H9 (cell line): Measurements from ENCODE around the gene ADNP2. TPM values are rescaled to one million over a fixed set of nuclear protein-coding genes. Genes with fewer than 3 reads are reported as not detected.

ENCODE experiments used
- DNase-seq: peaks from one replicate; pipeline ENCODE4 v3.0.0-alpha.2; 2017
- H2AFZ ChIP-seq: one replicate; pipeline ENCODE4 v1.6.1; 2013; ENCODE audit warnings: mild to moderate bottlenecking, low read length, control low read depth, moderate library complexity
- H2AK5ac ChIP-seq: 2 replicates; pipeline ENCODE4 v1.6.1; 2013; ENCODE audit warnings: low read length, control low read depth, mixed read lengths; ENCODE audit not compliant: insufficient read length
- H2BK120ac ChIP-seq: one replicate; pipeline ENCODE4 v1.6.1; 2013; ENCODE audit warnings: low read depth, mild to moderate bottlenecking, low read length, control low read depth, inconsistent platforms; ENCODE audit not compliant: poor library complexity, severe bottlenecking
- H2BK12ac ChIP-seq: 2 replicates; pipeline ENCODE4 v1.6.1; 2013; ENCODE audit warnings: low read length, control low read depth, mixed read lengths, low read depth; ENCODE audit not compliant: insufficient read length
- H2BK15ac ChIP-seq: 2 replicates; pipeline ENCODE4 v1.6.1; 2013; ENCODE audit warnings: low read depth, low read length, control low read depth
- H2BK20ac ChIP-seq: one replicate; pipeline ENCODE4 v1.6.1; 2013; ENCODE audit warnings: low read depth, mild to moderate bottlenecking, low read length, control low read depth, inconsistent platforms; ENCODE audit not compliant: poor library complexity, severe bottlenecking
- H2BK5ac ChIP-seq: 2 replicates; pipeline ENCODE4 v1.6.1; 2013; ENCODE audit warnings: low read length, control low read depth, mixed read lengths; ENCODE audit not compliant: insufficient read length
- H3K14ac ChIP-seq: 2 replicates; pipeline ENCODE4 v1.6.1; 2013; ENCODE audit warnings: low read length, control low read depth; ENCODE audit not compliant: insufficient read depth
- H3K18ac ChIP-seq: 2 replicates; pipeline ENCODE4 v1.6.1; 2013; ENCODE audit warnings: low read depth, mild to moderate bottlenecking, mixed read lengths, low read length, control low read depth; ENCODE audit not compliant: insufficient read length
- H3K23ac ChIP-seq: 2 replicates; pipeline ENCODE4 v1.6.1; 2013; ENCODE audit warnings: low read length, control low read depth, mixed read lengths, low read depth; ENCODE audit not compliant: insufficient read length
- H3K23me2 ChIP-seq: 2 replicates; pipeline ENCODE4 v1.6.1; 2013; ENCODE audit warnings: low read depth, mild to moderate bottlenecking, mixed read lengths, low read length, control low read depth; ENCODE audit not compliant: insufficient read length, poor library complexity, severe bottlenecking
- H3K27ac ChIP-seq: 2 replicates; pipeline ENCODE4 v1.5.1; 2013; ENCODE audit warnings: low read length, control low read depth, mixed read lengths, low read depth; ENCODE audit not compliant: insufficient read length
- H3K27me3 ChIP-seq: 2 replicates; pipeline ENCODE4 v1.6.1; 2013; ENCODE audit warnings: low read length, control low read depth, inconsistent platforms; ENCODE audit not compliant: insufficient read depth
- H3K4ac ChIP-seq: 2 replicates; pipeline ENCODE4 v1.6.1; 2013; ENCODE audit warnings: low read depth, mild to moderate bottlenecking, control low read depth, inconsistent platforms, low read length, moderate library complexity
- H3K4me1 ChIP-seq: 2 replicates; pipeline ENCODE4 v1.6.1; 2013; ENCODE audit warnings: low read length, control low read depth, inconsistent platforms; ENCODE audit not compliant: insufficient read depth
- H3K4me2 ChIP-seq: 2 replicates; pipeline ENCODE4 v1.6.1; 2013; ENCODE audit warnings: low read length, control low read depth, mixed read lengths; ENCODE audit not compliant: insufficient read length, insufficient read depth
- H3K56ac ChIP-seq: 2 replicates; pipeline ENCODE4 v1.6.1; 2013; ENCODE audit warnings: low read depth, mild to moderate bottlenecking, mixed read lengths, low read length, control low read depth; ENCODE audit not compliant: insufficient read length
- H3K79me1 ChIP-seq: 2 replicates; pipeline ENCODE4 v1.6.1; 2013; ENCODE audit warnings: low read depth, mild to moderate bottlenecking, moderate library complexity, low read length, control low read depth, inconsistent platforms; ENCODE audit not compliant: insufficient read depth, poor library complexity, severe bottlenecking
- H3K79me2 ChIP-seq: 2 replicates; pipeline ENCODE4 v1.6.1; 2013; ENCODE audit warnings: low read length, control low read depth, inconsistent platforms; ENCODE audit not compliant: insufficient read depth
- H3K9ac ChIP-seq: 2 replicates; pipeline ENCODE4 v1.6.1; 2013; ENCODE audit warnings: low read length, control low read depth, mixed read lengths; ENCODE audit not compliant: insufficient read length; ENCODE audit errors: extremely low read depth
- H3K9me3 ChIP-seq: one replicate; pipeline ENCODE4 v1.6.1; 2013; ENCODE audit warnings: low read depth, low read length, inconsistent platforms; ENCODE audit not compliant: control insufficient read depth
- H3T11ph ChIP-seq: one replicate; pipeline ENCODE4 v1.6.1; 2013; ENCODE audit warnings: mild to moderate bottlenecking, low read length, control low read depth, inconsistent platforms
- H4K20me1 ChIP-seq: one replicate; pipeline ENCODE4 v1.6.1; 2013; ENCODE audit not compliant: control insufficient read depth, insufficient read length, insufficient read depth
- H4K5ac ChIP-seq: 2 replicates; pipeline ENCODE4 v1.6.1; 2013; ENCODE audit warnings: low read depth, mild to moderate bottlenecking, mixed read lengths, low read length, control low read depth; ENCODE audit not compliant: insufficient read length
- H4K8ac ChIP-seq: replicated peaks from 2 replicates; pipeline ENCODE4 v1.6.1; 2013; ENCODE audit warnings: low read length, control low read depth, mixed read lengths, low read depth; ENCODE audit not compliant: insufficient read length
- H4K91ac ChIP-seq: 2 replicates; pipeline ENCODE4 v1.6.1; 2013; ENCODE audit warnings: low read depth, mild to moderate bottlenecking, moderate library complexity, mixed read lengths, low read length, control low read depth; ENCODE audit not compliant: insufficient read length
- H3K27ac Mint-ChIP-seq, 3 experiments: 2 replicates in 2 of 3; 3 replicates in 1 of 3; pipeline ENCODE4 v1.8.0; 2020 to 2021; ENCODE audit warnings: mixed read lengths in 3 of 3, mild to moderate bottlenecking in 1 of 3, moderate library complexity in 1 of 3
- H3K27me3 Mint-ChIP-seq: 2 replicates; pipeline ENCODE4 v1.8.0; 2021; ENCODE audit warnings: low read depth, mild to moderate bottlenecking, moderate library complexity, mixed read lengths
- H3K36me3 Mint-ChIP-seq, 3 experiments: 2 replicates in 2 of 3; 3 replicates in 1 of 3; pipeline ENCODE4 v1.8.0; 2020 to 2021; ENCODE audit warnings: low read depth in 3 of 3, mixed read lengths in 3 of 3; ENCODE audit not compliant: insufficient read depth in 1 of 3
- H3K4me1 Mint-ChIP-seq, 2 experiments: 2 replicates each; pipeline ENCODE4 v1.8.0; 2020; ENCODE audit warnings: mixed read lengths in 2 of 2
- H3K4me3 Mint-ChIP-seq, 2 experiments: 2 replicates in 1 of 2; 3 replicates in 1 of 2; pipeline ENCODE4 v1.8.0; 2020 to 2021; ENCODE audit warnings: mild to moderate bottlenecking in 2 of 2, mixed read lengths in 2 of 2, moderate library complexity in 1 of 2
- H3K9me3 Mint-ChIP-seq, 2 experiments: 2 replicates in 1 of 2; 3 replicates in 1 of 2; pipeline ENCODE4 v1.8.0; 2020; ENCODE audit warnings: mild to moderate bottlenecking in 2 of 2, mixed read lengths in 2 of 2, moderate library complexity in 1 of 2
- CTCF ChIP-seq: fragments of 200-600 bp; sonication (generic); conservative IDR thresholded peaks from 3 replicates; pipeline ENCODE4 v1.8.0; 2021; ENCODE audit warnings: antibody characterized with exemption, mild to moderate bottlenecking
- WGBS: extraction: QIAGEN DNeasy Blood & Tissue Kit; methylation state at CpG from one replicate; pipeline ENCODE4 v1.1.7; 2013; ENCODE audit warnings: missing lambda C conversion rate, low lambda C conversion rate, mixed read lengths; ENCODE audit not compliant: insufficient read length; ENCODE audit errors: extremely low coverage; 5-methylcytosine and 5-hydroxymethylcytosine counted together
- total RNA-seq: library from RNA; stranded (reverse); gene quantifications from 2 replicates; pipeline ENCODE4 v1.2.1, GENCODE V29; 2021

ADNP2 gene
- total RNA-seq, 1 experiment from 2014 or later: 53.5 TPM

- Histone ChIP-seq H3K27ac (no peak overlapping the region), H3T11ph (no peak overlapping the region), H4K20me1 (no peaks in the 10 kb centered on the region), H3K18ac (no peak overlapping the region), H3K14ac (no peak overlapping the region), H4K8ac (no peak overlapping the region), H2BK20ac (no peak overlapping the region), H3K9me3 (no peaks in the 10 kb centered on the region), H3K23ac (no peak overlapping the region), H2AK5ac (no peak overlapping the region), H2BK120ac (no peak overlapping the region), H3K79me1 (no peaks in the 10 kb centered on the region), H2BK5ac (no peak overlapping the region), H3K4me2 (no peak overlapping the region), H4K5ac (no peak overlapping the region), H4K91ac (no peak overlapping the region), H2BK15ac (no peak overlapping the region), H3K27me3 (no peaks in the 10 kb centered on the region), H3K56ac (no peak overlapping the region), H3K4me1 (no peaks in the 10 kb centered on the region), H3K79me2 (no peaks in the 10 kb centered on the region), H3K9ac (no peak overlapping the region), H3K4ac (no peak overlapping the region), H2BK12ac (no peak overlapping the region), H3K23me2 (no peaks in the 10 kb centered on the region), H2AFZ (no peak overlapping the region)
- Mint-ChIP-seq H3K27me3 (no peaks in the 10 kb centered on the region), H3K36me3 (peaks cover 44 to 77% (median 75%) of the 10 kb centered on the region in 3 experiments), H3K9me3 (no peaks in the 10 kb centered on the region), H3K27ac (no peak overlapping the region), H3K4me1 (peaks cover 9 to 11% of the 10 kb centered on the region in 2 experiments), H3K4me3 (no peak overlapping the region)
- WGBS: no CpG with 5 or more reads among the region's 12 CpGs
- DNase-seq: no peak
- no peak for TF ChIP-seq CTCF
Measured at GRCh38 chr18:80137976-80138375, 28.9 kb downstream of the ADNP2 start.
